Activated naive CD4-positive, alpha-beta T cell treated with anti-CD3 and anti-CD28 coated beads, Interleukin-2, amount 50 U/mL, for 72 hours (primary cell): ENCODE data around the gene TSPAN6. TPM values are rescaled to one million over a fixed set of nuclear protein-coding genes. Genes with fewer than 3 reads are reported as not detected.

ENCODE experiments used
- ATAC-seq, 2 donors: fragments of 150-1000 bp; cut with Tn5 transposase; 2 replicates each; pipeline ENCODE4 v1.10.0; 2021; ENCODE audit warnings: mild to moderate bottlenecking in 2 of 2, moderate library complexity in 2 of 2
- DNase-seq, 2 donors: peaks; one replicate each; pipeline ENCODE4 v3.0.0; 2021 to 2022; ENCODE audit warnings: low spot score in 2 of 2
- H3K27ac Mint-ChIP-seq, 2 donors: one replicate each; pipeline ENCODE4 v1.8.0; 2022; ENCODE audit warnings: mild to moderate bottlenecking in 2 of 2, mixed read lengths in 2 of 2
- H3K36me3 Mint-ChIP-seq, 2 donors: one replicate each; pipeline ENCODE4 v1.8.0; 2022; ENCODE audit warnings: mixed read lengths in 2 of 2
- H3K9me3 Mint-ChIP-seq, 2 donors: one replicate each; pipeline ENCODE4 v1.8.0; 2022; ENCODE audit warnings: mixed read lengths in 2 of 2
- total RNA-seq, 2 donors: library from RNA; stranded (reverse); gene quantifications; one replicate each; pipeline ENCODE4 v1.2.3, GENCODE V29; 2022

The TSPAN6 gene
- total RNA-seq = under 1 TPM in 1 of 2 donors, not detected in 1; 0.73 TPM

- no peaks in the 10 kb centered on the region for H3K9me3 Mint-ChIP-seq
- peaks cover 0 to 5% of the 10 kb centered on the region in 2 donors for H3K36me3 Mint-ChIP-seq
- ATAC-seq = peak; percentile 99 to 100
- DNase-seq = peak; percentile 65 to 68
- peak within 1 kb of the TSS in 1 of 2 donors; percentile 84 for H3K27ac Mint-ChIP-seq
Measured at GRCh38 chrX:100636321-100636991, at the start of gene TSPAN6. Gene TSPAN6, minus strand, starts transcription at chrX:100636806. Its CDS starts 112 bp downstream, at chrX:100636694.

- ATAC-seq (peak in 1 of 2 donors; percentile 13), DNase-seq (no peak)
- Mint-ChIP-seq H3K27ac (no peak overlapping the region), H3K36me3 (no peaks in the 10 kb centered on the region), H3K9me3 (no peaks in the 10 kb centered on the region)
Measured at GRCh38 chrX:100685997-100686305, 49.3 kb upstream of the TSPAN6 start.

GRCh38 chrX:100685284-100685996, 48.8 kb upstream of the TSPAN6 start:
- ATAC-seq (peak; percentile 67 to 83), DNase-seq (peak in 1 of 2 donors; percentile 62)
- H3K36me3 Mint-ChIP-seq = no peaks in the 10 kb centered on the region
- H3K27ac Mint-ChIP-seq = no peak overlapping the region
- H3K9me3 Mint-ChIP-seq = no peaks in the 10 kb centered on the region

- Mint-ChIP-seq H3K27ac (no peak overlapping the region), H3K36me3 (no peaks in the 10 kb centered on the region), H3K9me3 (no peaks in the 10 kb centered on the region)
- no peak for DNase-seq
- no peak for ATAC-seq
Measured at GRCh38 chrX:100682939-100683338, 46.3 kb upstream of the TSPAN6 start.

- DNase-seq = no peak
- no peaks in the 10 kb centered on the region for H3K9me3 Mint-ChIP-seq
- no peak for ATAC-seq
- no peaks in the 10 kb centered on the region for H3K36me3 Mint-ChIP-seq
- H3K27ac Mint-ChIP-seq = no peak overlapping the region
Measured at GRCh38 chrX:100681599-100681998, 45.0 kb upstream of the TSPAN6 start.

GRCh38 chrX:100680756-100681155, 44.1 kb upstream of the TSPAN6 start:
- DNase-seq = no peak
- no peaks in the 10 kb centered on the region for H3K36me3 Mint-ChIP-seq
- H3K9me3 Mint-ChIP-seq = no peaks in the 10 kb centered on the region
- ATAC-seq = no peak
- H3K27ac Mint-ChIP-seq = no peak overlapping the region

GRCh38 chrX:100677611-100678181, 41.1 kb upstream of the TSPAN6 start:
- Mint-ChIP-seq H3K27ac (no peak overlapping the region), H3K36me3 (no peaks in the 10 kb centered on the region), H3K9me3 (no peaks in the 10 kb centered on the region)
- ATAC-seq (no peak), DNase-seq (no peak)

GRCh38 chrX:100674705-100675104, 38.1 kb upstream of the TSPAN6 start:
- ATAC-seq = no peak
- no peak overlapping the region for H3K27ac Mint-ChIP-seq

GRCh38 chrX:100673397-100673953, 36.9 kb upstream of the TSPAN6 start:
- H3K27ac Mint-ChIP-seq = no peak overlapping the region
- no peaks in the 10 kb centered on the region for H3K9me3 Mint-ChIP-seq
- no peaks in the 10 kb centered on the region for H3K36me3 Mint-ChIP-seq
- ATAC-seq (no peak), DNase-seq (no peak)

More at GRCh38 chrX:100674705-100675104, 38.1 kb upstream of the TSPAN6 start:
- no peaks in the 10 kb centered on the region for H3K36me3 Mint-ChIP-seq
- no peaks in the 10 kb centered on the region for H3K9me3 Mint-ChIP-seq
- no peak for DNase-seq

GRCh38 chrX:100672966-100673365, 36.4 kb upstream of the TSPAN6 start:
- no peak overlapping the region for H3K27ac Mint-ChIP-seq
- ATAC-seq = no peak
- H3K36me3 Mint-ChIP-seq = no peaks in the 10 kb centered on the region

GRCh38 chrX:100663642-100664041, 27.0 kb upstream of the TSPAN6 start:
- H3K27ac Mint-ChIP-seq = no peak overlapping the region
- H3K36me3 Mint-ChIP-seq = no peaks in the 10 kb centered on the region
- H3K9me3 Mint-ChIP-seq = no peaks in the 10 kb centered on the region
- no peak for ATAC-seq
- no peak for DNase-seq

More at GRCh38 chrX:100672966-100673365, 36.4 kb upstream of the TSPAN6 start:
- H3K9me3 Mint-ChIP-seq = no peaks in the 10 kb centered on the region
- no peak for DNase-seq

GRCh38 chrX:100662796-100663195, 26.2 kb upstream of the TSPAN6 start:
- ATAC-seq = no peak
- H3K27ac Mint-ChIP-seq = no peak overlapping the region

GRCh38 chrX:100662170-100662569, 25.6 kb upstream of the TSPAN6 start:
- Mint-ChIP-seq H3K9me3 (no peaks in the 10 kb centered on the region), H3K36me3 (no peaks in the 10 kb centered on the region), H3K27ac (no peak overlapping the region)
- ATAC-seq = no peak
- no peak for DNase-seq

More at GRCh38 chrX:100662796-100663195, 26.2 kb upstream of the TSPAN6 start:
- H3K9me3 Mint-ChIP-seq = no peaks in the 10 kb centered on the region
- no peak for DNase-seq
- no peaks in the 10 kb centered on the region for H3K36me3 Mint-ChIP-seq

GRCh38 chrX:100659431-100660137, 23.0 kb upstream of the TSPAN6 start:
- Mint-ChIP-seq H3K36me3 (no peaks in the 10 kb centered on the region), H3K27ac (no peak overlapping the region), H3K9me3 (no peaks in the 10 kb centered on the region)
- no peak for ATAC-seq
- DNase-seq = no peak

- ATAC-seq (no peak), DNase-seq (no peak)
- H3K36me3 Mint-ChIP-seq = no peaks in the 10 kb centered on the region
- H3K27ac Mint-ChIP-seq = no peak overlapping the region
- H3K9me3 Mint-ChIP-seq = no peaks in the 10 kb centered on the region
Measured at GRCh38 chrX:100658941-100659381, 22.4 kb upstream of the TSPAN6 start.

- ATAC-seq (no peak), DNase-seq (no peak)
- Mint-ChIP-seq H3K36me3 (no peaks in the 10 kb centered on the region), H3K27ac (no peak overlapping the region), H3K9me3 (no peaks in the 10 kb centered on the region)
Measured at GRCh38 chrX:100654261-100654660, 17.7 kb upstream of the TSPAN6 start.

GRCh38 chrX:100652266-100652665, 15.7 kb upstream of the TSPAN6 start:
- Mint-ChIP-seq H3K36me3 (no peaks in the 10 kb centered on the region), H3K9me3 (no peaks in the 10 kb centered on the region), H3K27ac (no peak overlapping the region)
- ATAC-seq (no peak), DNase-seq (no peak)
